ENCODE results near the gene SATL1.
A peak's percentile ranks its signal among the peaks of the same experiment; 100 is the strongest.
"Not testable (repeated sequence)": the region's sequence is repeated elsewhere in the genome, so short reads cannot be mapped to it uniquely, and the experiment has no call there.

SATL1 gene

GRCh38 chrX:85109235-85109634, 134.3 kb downstream of the SATL1 start:
- no peak for DNase-seq

GRCh38 chrX:85108165-85108564, 135.4 kb downstream of the SATL1 start:
- DNase-seq, result no peak

GRCh38 chrX:85107407-85107806, 136.2 kb downstream of the SATL1 start:
- no peak for DNase-seq

- no peak for DNase-seq
Measured at GRCh38 chrX:85089321-85089840, 154.2 kb downstream of the SATL1 start.

- DNase-seq, result peak; percentile 12 to 37
Measured at GRCh38 chrX:85084770-85085393, 158.7 kb downstream of the SATL1 start.

- not testable (repeated sequence) for DNase-seq
Measured at GRCh38 chrX:85077247-85077646, 166.3 kb downstream of the SATL1 start.

- DNase-seq, result no peak
Measured at GRCh38 chrX:85065512-85066198, 177.9 kb downstream of the SATL1 start.

GRCh38 chrX:85052636-85053343, 190.8 kb downstream of the SATL1 start:
- DNase-seq, result no peak

GRCh38 chrX:85052205-85052604, 191.4 kb downstream of the SATL1 start:
- DNase-seq, result no peak

GRCh38 chrX:85051627-85052026, 192.0 kb downstream of the SATL1 start:
- DNase-seq, result no peak

Measured in CD4-positive, alpha-beta T cell treated with Interferon alpha-2 for 1 hour (primary cell).